Hypothalamus (tissue), 51 donors: ENCODE data around the gene PSMA1.
"Not testable (repeated sequence)": the region's sequence is repeated elsewhere in the genome, so short reads cannot be mapped to it uniquely, and the experiment has no call there.

Experiments used
- DNase-seq, 51 donors: peaks; one replicate each; lab custom pipeline; 2025; lab: John Stamatoyannopoulos, UW

Gene PSMA1

DNA sequence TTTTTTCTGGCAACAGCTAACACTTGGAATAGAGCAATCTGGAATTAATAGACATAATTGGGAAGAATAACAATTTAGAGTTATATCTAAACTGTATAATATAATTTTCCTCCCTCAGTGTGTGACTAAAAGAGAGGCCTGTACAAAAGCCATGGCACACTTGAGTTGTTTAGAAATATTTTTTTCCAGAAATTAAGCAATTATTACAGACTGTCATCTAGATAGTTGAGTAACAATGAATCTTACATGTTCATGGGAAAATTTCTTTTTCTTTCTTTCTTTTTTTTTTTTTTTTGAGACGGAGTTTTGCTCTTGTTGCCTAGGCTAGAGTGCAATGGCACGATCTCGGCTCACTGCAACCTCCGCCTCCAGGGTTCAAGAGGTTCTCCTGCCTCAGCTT, 15.0 kb upstream of the PSMA1 start:
- not testable (repeated sequence) for DNase-seq

DNA sequence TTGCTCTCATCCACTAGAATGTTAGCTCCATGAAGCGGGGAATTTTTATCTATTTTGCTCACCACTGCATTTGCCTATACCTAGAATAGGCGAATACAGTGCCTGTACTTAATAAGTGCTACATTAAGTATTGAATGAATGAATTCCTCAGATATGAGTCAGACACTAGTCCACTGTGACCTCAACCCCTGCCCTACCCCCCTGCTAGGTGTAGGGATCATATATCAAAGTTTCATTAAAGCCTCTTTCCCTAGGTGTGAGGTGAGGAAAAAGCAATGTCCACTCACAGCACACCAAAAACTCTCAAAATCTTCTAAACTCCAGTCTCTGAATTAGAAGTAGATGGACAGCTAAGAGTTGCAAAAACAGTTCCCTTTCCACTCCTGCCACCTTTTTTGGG, 9.8 kb upstream of the PSMA1 start:
- no peak for DNase-seq

DNA sequence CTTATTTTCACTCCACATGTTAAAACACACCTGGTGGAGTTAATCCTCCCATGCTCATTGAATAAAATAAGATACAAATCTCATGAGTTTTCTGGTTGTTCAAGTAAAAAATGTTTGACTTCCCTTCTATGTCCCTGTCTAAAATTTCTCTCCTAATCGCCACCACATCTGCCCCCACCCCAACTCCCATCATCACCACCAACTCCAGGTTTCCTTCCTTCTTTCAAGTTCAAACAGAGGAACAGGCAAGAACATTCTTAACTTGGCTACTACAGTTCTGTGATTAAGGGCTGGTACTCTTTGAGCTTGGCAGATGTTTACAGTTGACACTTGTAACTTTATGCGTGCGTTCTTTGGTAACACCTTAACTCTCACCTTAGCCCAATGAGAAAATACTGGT, 9.1 kb upstream of the PSMA1 start:
- DNase-seq: no peak

GRCh38 chr11:14522801-14523200, 2.6 kb upstream of the PSMA1 start:
- DNase-seq: no peak

GRCh38 chr11:14522245-14522644, 2.1 kb upstream of the PSMA1 start:
- no peak for DNase-seq

GRCh38 chr11:14520747-14521151, 563 bp upstream of the PSMA1 start:
- DNase-seq: no peak

DNA sequence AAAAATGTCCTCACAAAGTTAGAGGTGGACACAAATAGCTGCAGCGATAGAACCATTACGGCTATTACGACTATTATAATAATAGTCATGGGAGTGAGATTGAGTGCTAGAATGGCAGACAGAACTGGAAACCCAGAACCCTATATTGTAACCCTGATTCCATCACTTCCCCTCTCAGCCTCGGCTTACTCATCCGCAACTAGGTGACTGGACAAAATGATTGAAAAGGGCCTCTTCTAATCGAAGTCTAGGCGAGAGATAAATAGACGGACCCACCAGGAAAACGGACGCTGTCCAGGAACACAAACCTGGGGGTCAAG, 629 bp downstream of the PSMA1 start:
- no peak for DNase-seq

DNA sequence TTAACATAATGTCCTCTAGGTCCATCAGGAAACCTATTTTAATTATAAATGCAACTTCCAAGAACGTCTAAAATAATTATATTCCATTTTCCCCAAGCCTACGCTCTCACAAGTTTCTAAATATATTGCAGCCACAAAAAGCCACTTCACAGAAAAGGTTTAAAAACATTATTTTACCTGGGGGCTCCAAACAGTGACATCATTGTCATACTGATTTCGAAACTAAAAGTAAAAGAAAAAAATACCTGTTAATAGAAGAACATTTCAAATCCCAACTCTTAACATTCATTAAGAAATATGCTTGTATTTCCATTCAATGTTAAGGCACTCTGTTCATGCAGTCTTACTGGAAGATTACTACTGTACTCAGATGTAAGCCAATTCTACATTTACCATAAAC, 1.4 kb downstream of the PSMA1 start:
- no peak for DNase-seq

DNA sequence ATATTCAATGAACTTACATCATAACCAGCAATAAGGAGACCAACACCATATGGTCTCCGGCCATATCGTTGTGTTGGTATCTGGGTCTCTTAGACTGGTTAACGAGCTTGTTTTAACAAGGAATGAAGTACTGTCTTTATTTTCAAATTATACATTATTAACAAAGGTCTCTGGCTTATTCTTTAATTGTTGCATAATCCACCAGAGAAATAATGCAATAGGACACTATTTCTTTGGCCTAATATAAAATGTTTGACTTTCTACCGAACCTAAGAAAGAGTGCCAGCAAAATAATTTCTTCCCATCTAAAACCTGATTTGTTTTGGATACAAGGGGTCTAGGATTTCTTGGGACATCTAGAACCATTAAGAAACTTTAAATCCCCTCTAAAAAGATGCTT, 6.4 kb downstream of the PSMA1 start:
- DNase-seq: no peak

DNA sequence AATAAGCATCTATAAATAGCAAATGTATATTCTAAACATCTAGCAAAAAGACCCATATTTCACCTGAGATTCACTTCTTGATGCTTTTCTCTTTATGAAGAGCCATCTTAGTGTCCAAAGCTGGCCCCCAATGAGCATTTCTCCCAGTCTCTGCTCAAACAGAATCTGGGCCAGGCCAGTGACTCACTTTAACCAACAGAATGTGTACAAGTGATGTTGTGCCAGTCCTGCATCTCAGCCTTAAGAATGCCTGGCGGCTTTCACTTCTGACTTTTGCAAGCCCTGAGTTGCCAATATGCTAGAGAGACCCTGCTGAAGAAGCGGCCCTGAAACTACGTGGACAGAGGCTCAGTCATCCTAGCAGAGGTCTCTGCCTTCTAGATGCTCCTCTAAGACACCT, 13.7 kb downstream of the PSMA1 start:
- peak in 1 of 51 donors; percentile 6 for DNase-seq

DNA sequence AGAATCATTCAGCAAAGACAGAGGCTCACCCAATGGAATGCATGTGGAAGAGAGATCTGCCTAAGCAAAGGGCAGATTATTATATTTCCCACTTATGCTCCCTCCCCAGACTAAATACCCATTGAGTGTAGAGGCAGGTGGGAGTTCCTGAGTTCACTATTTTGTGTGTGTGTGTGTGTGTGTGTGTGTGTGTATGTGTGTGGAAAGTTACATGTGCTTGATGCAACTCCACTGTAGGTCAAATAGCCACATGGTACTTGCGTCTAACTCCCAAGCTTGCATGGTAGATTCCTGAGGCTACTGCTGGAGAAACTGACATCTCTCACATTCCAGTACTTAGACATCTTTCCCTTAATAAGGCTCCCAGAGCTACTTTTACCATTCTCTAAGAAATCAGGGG, 17.2 kb downstream of the PSMA1 start:
- DNase-seq: no peak

DNA sequence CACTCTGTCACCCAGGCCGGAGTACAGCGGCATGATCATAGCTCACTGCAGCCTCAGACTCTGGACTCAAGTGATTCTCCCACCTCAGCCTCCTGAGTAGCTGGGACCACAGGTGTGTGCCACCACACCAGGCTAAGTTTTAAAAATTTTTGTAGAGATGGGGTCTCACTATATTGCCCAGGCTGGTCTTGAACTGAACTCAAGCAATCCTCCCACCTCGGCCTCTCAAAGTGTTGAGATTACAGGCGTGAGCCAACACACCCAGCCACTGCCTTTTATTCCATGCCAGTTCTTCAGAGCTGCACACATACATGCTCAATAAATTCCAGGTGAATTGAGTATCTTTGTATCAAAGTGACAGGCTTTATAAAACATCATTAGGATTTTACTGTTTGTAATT, 18.1 kb downstream of the PSMA1 start:
- no peak for DNase-seq

DNA sequence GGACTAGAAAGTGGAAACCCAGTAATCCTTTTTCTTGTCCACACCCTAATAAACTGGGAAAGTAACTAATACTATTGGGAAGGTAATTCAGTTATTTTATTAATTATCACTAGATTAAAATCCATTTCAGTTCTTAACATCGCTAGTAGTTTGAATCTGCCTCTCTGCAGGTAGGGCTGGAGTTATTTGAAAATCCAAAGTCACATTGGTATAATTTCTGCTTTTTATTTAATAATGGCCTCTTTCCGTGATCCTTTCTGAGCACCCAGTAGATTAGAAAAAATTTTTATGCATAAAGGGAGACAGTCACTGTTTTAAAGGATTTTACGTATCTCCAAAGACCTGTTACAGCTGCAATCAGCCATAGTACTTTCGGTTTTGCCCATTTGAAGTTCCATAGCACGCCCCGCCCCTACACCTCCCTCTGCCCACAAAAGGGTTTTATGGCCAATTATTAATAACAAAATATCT, 20.0 kb downstream of the PSMA1 start:
- DNase-seq: peak in 14 of 51 donors; percentile 1 to 62 (median 7)

DNA sequence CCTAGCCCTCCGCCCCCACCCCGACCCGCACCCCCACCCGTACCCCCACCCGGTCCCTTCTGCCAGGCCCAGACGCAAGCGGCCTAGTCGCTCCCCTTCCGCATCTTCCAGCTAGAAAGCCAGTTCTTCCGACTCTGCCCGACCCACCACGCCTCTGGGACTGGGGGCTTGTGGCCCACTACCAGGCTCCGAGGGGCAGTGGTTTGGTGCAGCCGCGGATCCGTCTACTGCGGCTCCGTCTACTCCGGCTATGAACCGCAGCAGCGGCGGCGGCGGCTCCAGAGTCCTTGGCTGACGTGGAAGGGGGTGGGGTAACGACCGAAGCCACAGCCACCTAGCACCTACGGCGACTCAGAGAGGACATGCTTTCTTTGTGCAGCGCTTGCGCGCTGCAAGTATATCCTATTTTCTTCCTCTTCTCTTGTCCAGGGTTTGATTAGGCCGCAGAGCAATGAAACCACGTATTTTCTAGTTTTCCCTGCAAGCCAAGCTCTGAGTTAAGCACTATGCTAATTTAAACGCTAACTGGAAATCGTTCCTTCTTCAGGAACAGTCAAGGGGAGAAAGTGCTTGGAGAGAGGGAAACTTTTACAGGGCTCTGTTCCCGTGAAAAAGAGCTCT, 20.5 kb downstream of the PSMA1 start, which contains the start of gene COPB1:
Gene COPB1 (minus strand): TSS at position 252 of the 621 bp plus-strand sequence. CDS start 883 bp downstream, outside the sequence.
- DNase-seq: peak; percentile 53 to 93 (median 86)

GRCh38 chr11:14499178-14499559, 21.0 kb downstream of the PSMA1 start:
- DNase-seq: peak in 12 of 51 donors; percentile 18 to 63 (median 36)

- no peak for DNase-seq
Measured at GRCh38 chr11:14480716-14481115, 39.5 kb downstream of the PSMA1 start.

DNA sequence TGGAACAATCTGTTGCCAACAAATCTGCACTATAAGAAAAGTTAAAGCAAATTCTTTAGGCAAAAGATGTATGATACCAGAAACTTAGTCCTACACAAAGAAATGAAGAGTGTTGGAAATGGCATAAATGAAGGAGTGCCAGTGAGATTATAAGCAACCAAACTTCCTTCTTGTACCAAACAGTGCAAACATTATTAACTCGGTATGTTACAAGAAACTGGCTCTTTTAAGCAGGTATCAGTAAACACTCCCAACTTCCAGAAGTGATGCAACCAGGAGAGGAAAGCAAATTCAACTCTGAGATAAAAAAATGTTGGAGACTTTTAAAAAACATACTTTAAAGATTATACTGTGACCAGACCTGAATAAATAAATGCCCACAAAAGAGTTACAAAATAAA, 49.1 kb downstream of the PSMA1 start:
- no peak for DNase-seq

DNA sequence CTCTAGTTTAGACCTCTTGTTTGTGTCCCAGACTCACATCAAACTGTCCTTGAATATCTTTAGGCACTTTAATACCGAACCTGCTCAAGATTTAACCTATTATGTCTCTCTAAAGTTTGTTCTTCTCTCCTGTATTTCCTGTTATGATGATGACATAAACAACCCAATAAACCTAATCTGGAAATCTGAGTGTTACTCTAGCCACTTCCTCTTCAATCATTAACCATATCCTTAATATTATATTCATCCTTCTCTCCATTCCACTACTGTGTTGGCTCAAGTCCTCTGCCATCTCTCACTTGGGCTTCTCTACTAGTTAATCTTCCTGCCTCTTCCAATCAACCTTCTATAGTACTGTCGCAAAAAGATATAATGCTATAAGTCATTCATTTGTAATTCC, 56.6 kb downstream of the PSMA1 start:
- no peak for DNase-seq

- DNase-seq: no peak
Measured at GRCh38 chr11:14460147-14460546, 60.0 kb downstream of the PSMA1 start.

DNA sequence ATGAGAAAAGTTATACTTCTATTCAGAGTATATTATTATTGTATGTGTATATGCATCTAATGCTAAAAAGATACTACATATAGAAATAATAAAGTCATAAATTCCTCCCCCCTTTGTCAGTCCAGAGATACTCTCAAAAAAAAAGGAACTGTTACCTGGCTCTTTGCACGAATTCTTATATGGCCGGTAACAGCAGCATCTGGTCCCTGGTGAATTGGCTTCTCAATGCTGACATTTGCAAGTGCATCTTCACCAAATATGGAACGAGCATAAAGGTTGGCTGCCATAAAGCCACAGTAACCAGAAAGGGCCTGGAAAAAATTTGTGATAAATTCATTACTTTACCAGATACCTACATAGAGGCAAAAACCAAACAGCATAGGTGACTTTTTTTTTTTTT, 61.8 kb downstream of the PSMA1 start:
- DNase-seq: no peak

GRCh38 chr11:14455648-14456430, 64.3 kb downstream of the PSMA1 start:
- no peak for DNase-seq
